ENCODE data around the gene SMIM35.

The SMIM35 gene

DNA sequence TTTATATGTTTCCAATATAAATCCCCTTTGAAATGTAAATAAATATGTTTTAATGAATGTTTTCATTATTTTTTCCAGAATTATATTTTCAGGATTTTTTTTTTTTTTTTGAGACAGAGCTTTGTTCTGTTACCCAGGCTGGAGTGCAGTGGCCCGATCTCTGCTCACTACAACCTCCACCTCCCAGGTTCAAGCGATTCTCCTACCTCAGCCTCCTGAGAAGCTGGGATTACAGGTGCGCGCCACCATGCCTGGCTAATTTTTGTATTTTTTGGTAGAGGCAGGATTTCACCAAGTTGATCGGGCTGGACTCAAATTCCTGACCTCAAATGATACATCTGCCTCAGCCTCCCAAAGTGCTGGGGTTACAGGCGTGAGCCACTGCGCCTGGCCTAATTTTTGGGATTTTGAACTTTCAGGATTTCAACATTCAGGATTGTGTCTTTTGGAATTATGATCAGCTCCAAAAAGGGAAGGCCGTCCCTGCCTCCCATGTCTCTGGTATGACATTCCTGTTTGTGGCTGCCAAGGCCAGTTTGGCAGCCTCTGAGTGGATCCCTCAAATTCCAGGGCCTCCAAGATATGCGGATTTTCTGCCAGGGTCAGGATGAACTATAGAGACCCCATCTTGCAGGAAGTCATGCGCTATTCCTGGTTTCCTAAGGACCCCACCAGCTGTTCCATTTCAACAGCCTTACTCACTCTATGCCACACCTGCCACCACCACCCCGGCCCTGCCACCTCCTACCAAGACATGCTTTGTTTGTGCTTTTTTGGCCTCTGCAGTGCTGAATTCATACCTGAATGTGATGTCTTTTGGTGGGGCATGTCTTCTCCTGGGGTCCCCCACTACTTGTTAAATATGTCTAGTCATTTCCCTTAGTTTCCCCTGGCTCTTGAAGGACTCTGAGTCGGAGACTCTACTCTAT lies 31.8 kb downstream of the SMIM35 start:
- TF ChIP-seq, protein P1, sequence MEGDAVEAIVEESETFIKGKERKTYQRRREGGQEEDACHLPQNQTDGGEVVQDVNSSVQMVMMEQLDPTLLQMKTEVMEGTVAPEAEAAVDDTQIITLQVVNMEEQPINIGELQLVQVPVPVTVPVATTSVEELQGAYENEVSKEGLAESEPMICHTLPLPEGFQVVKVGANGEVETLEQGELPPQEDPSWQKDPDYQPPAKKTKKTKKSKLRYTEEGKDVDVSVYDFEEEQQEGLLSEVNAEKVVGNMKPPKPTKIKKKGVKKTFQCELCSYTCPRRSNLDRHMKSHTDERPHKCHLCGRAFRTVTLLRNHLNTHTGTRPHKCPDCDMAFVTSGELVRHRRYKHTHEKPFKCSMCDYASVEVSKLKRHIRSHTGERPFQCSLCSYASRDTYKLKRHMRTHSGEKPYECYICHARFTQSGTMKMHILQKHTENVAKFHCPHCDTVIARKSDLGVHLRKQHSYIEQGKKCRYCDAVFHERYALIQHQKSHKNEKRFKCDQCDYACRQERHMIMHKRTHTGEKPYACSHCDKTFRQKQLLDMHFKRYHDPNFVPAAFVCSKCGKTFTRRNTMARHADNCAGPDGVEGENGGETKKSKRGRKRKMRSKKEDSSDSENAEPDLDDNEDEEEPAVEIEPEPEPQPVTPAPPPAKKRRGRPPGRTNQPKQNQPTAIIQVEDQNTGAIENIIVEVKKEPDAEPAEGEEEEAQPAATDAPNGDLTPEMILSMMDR (IDR thresholded peaks at IDR 0.05): no peak
- H3K9me3 ChIP-seq (ENCODE audit: control insufficient read depth, low read length): no peaks in the 10 kb centered on the region
- H3K4me3 ChIP-seq (ENCODE audit: low read depth, low read length): no peak overlapping the region

GRCh38 chr11:118052581-118053206 lies 34.1 kb downstream of the SMIM35 start:
- H2AFZ ChIP-seq: no peak overlapping the region
- TF ChIP-seq, protein P1 (IDR thresholded peaks at IDR 0.05): no peak
- H3K27ac ChIP-seq: no peak overlapping the region
- no peaks in the 10 kb centered on the region for H3K36me3 ChIP-seq (ENCODE audit: control insufficient read depth, insufficient read depth, low read length)
- no peaks in the 10 kb centered on the region for H3K27me3 ChIP-seq (ENCODE audit: control insufficient read depth, insufficient read depth, low read length)
- no peak overlapping the region for H3K4me2 ChIP-seq (ENCODE audit: low read length)
- H3K4me1 ChIP-seq: no peaks in the 10 kb centered on the region
- H3K9me3 ChIP-seq (ENCODE audit: control insufficient read depth, low read length): no peaks in the 10 kb centered on the region
- no peak overlapping the region for H3K4me3 ChIP-seq (ENCODE audit: low read depth, low read length)
- no peaks in the 10 kb centered on the region for H3K79me2 ChIP-seq
- no peak overlapping the region for H3K9ac ChIP-seq

More for the DNA sequence above, 31.8 kb downstream of the SMIM35 start:
- Histone ChIP-seq H3K9ac (no peak overlapping the region), H3K79me2 (no peaks in the 10 kb centered on the region), H3K4me2 (ENCODE audit: low read length) (no peak overlapping the region), H3K36me3 (ENCODE audit: control insufficient read depth, insufficient read depth, low read length) (no peaks in the 10 kb centered on the region), H3K27me3 (ENCODE audit: control insufficient read depth, insufficient read depth, low read length) (no peaks in the 10 kb centered on the region), H3K27ac (no peak overlapping the region), H2AFZ (no peak overlapping the region), H3K4me1 (no peaks in the 10 kb centered on the region)

GRCh38 chr11:118051611-118052461 lies 34.9 kb downstream of the SMIM35 start:
- Histone ChIP-seq H3K9ac (no peak overlapping the region), H3K27me3 (ENCODE audit: control insufficient read depth, insufficient read depth, low read length) (no peaks in the 10 kb centered on the region), H3K79me2 (no peaks in the 10 kb centered on the region), H3K36me3 (ENCODE audit: control insufficient read depth, insufficient read depth, low read length) (no peaks in the 10 kb centered on the region), H3K4me2 (ENCODE audit: low read length) (no peak overlapping the region), H3K4me1 (no peaks in the 10 kb centered on the region), H3K9me3 (ENCODE audit: control insufficient read depth, low read length) (no peaks in the 10 kb centered on the region), H3K4me3 (ENCODE audit: low read depth, low read length) (no peak overlapping the region), H3K27ac (no peak overlapping the region), H2AFZ (no peak overlapping the region)
- TF ChIP-seq, protein P1 (IDR thresholded peaks at IDR 0.05): no peak

DNA sequence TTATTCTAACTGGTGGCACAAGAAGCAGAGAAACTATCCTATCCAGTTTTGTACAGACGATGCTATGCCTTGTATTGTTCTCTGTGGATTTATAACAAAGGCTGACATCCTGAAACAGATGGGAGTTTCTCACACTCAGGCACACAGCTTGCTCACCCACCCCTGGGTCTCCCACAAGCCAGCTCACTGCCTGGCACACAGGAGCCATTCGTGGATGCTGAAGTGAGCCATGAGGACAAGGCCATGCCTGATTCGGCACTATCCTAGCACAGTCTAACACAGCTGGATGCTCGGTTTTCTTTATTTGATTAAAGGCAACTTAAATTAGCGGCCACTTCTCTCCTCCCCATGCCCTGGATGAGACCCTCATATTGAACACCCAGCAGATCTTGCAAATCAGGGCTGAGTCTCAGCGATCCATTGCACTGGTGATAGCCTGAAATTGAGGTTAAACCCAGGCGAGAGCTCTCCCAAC lies 35.6 kb downstream of the SMIM35 start:
- Histone ChIP-seq H2AFZ (no peak overlapping the region), H3K79me2 (no peaks in the 10 kb centered on the region), H3K9me3 (ENCODE audit: control insufficient read depth, low read length) (no peaks in the 10 kb centered on the region), H3K4me2 (ENCODE audit: low read length) (no peak overlapping the region), H3K27me3 (ENCODE audit: control insufficient read depth, insufficient read depth, low read length) (no peaks in the 10 kb centered on the region), H3K4me3 (ENCODE audit: low read depth, low read length) (no peak overlapping the region), H3K9ac (no peak overlapping the region), H3K27ac (no peak overlapping the region), H3K4me1 (no peaks in the 10 kb centered on the region), H3K36me3 (ENCODE audit: control insufficient read depth, insufficient read depth, low read length) (no peaks in the 10 kb centered on the region)
- TF ChIP-seq, protein P1 (IDR thresholded peaks at IDR 0.05): no peak

Measured in parathyroid adenoma (tissue), 2 donors.